Measurements from ENCODE around the gene PILRB.
"Not testable (repeated sequence)": the region's sequence is repeated elsewhere in the genome, so short reads cannot be mapped to it uniquely, and the experiment has no call there.

Gene PILRB

DNA sequence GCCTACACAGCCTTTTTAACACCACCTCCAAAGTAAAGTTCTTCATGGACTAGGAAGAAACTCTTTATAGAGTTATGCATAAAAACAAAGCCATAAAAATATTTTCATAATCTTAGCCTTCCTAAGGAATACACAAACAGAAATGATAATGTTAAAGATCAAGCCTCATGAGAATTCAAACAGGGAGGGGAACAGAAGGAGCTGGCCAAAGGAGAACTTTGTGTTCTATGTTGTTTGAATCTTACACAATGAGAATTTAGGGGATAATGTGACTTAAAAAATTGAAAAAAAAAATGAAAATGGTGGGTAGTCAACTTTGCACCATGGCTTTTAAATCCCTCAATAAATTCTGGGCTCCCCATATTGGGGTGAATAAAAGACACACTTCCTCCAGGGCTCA, 9.1 kb upstream of the PILRB start:
- no peak overlapping the region for H3K4me3 Mint-ChIP-seq
- H3K4me1 Mint-ChIP-seq (ENCODE audit: low read depth): peaks cover 34% of the 10 kb centered on the region
- no peak overlapping the region for H3K27ac Mint-ChIP-seq
- H3K9me3 Mint-ChIP-seq: no peaks in the 10 kb centered on the region
- H3K27me3 Mint-ChIP-seq (ENCODE audit: low read depth): no peaks in the 10 kb centered on the region
- peaks cover 45% of the 10 kb centered on the region for H3K36me3 Mint-ChIP-seq (ENCODE audit: low read depth)

DNA sequence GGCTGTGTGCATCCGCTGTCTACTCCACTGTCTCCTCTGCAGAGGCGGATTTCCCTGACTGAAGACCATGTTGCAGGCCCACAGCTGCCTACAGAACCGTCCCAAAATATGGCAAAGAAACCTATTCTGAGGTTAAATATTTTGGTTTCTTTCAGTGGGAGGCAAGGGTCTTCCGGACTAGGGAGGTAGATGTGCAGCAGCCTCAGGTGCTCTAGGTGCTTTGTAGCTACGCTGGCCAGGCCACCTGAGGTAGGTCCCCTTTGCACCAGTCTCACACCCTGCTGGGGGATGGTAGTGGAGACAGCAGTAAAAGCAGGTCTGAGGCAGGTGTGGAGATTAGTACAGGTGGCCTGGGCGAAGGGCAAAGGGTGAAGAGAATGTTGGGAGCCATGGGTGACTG, 8.2 kb upstream of the PILRB start:
- Mint-ChIP-seq H3K27ac (peak overlapping the region; percentile 47), H3K36me3 (ENCODE audit: low read depth) (peaks cover 44% of the 10 kb centered on the region), H3K27me3 (ENCODE audit: low read depth) (no peaks in the 10 kb centered on the region), H3K4me3 (no peak overlapping the region), H3K4me1 (ENCODE audit: low read depth) (peaks cover 26% of the 10 kb centered on the region), H3K9me3 (no peaks in the 10 kb centered on the region)

DNA sequence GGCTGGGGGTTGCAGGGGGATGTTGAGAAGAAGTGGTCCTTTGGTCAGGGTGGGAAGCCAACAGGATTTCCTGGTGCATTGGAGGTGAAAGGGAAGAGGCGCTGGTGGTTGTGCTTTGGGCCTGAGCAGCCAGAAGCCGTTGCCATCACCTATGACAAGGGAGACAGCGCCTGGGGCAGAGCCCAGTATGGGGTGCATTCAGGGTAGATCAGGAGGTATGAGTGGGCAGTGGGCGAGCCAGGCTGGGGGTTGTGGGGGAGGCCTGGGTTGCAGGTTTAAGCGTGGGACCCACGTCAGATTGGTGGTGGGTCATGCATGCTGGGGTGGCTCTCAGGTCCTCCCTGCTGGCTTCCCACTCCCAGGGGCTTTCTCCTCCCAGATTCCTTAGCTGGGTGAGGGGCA, 6.3 kb upstream of the PILRB start:
- Mint-ChIP-seq H3K27me3 (ENCODE audit: low read depth) (no peaks in the 10 kb centered on the region), H3K36me3 (ENCODE audit: low read depth) (peaks cover 47% of the 10 kb centered on the region), H3K9me3 (no peaks in the 10 kb centered on the region), H3K4me1 (ENCODE audit: low read depth) (peaks cover 17% of the 10 kb centered on the region), H3K4me3 (no peak overlapping the region), H3K27ac (peak overlapping the region; percentile 52)

DNA sequence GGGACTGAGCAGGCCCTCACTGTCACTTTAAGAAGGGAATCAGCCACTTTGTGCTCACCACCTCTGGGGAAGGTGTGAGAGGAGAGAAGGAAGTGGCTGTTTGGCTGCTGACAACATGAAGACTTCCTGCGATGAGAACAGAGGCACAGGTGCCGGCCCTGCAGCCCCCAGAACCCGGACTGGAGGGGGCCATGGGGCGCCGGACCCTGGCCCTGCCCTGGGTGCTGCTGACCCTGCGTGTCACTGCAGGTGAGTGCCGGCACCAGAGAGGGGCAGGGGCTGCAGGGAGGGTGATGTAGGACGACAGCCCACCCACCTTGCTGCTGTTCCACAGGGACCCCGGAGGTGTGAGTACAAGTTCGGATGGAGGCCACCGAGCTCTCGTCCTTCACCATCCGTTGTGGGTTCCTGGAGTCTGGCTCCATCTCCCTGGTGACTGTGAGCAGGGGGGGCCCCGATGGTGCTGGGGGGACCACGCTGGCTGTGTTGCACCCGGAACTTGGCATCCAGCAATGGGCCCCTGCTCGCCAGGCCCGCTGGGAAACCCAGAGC, 5.6 kb upstream of the PILRB start:
- not testable (repeated sequence) for H3K9me3 Mint-ChIP-seq; H3K27ac Mint-ChIP-seq; H3K4me3 Mint-ChIP-seq; H3K27me3 Mint-ChIP-seq (ENCODE audit: low read depth)
- Mint-ChIP-seq H3K4me1 (ENCODE audit: low read depth) (peaks cover 17% of the 10 kb centered on the region), H3K36me3 (ENCODE audit: low read depth) (peaks cover 46% of the 10 kb centered on the region)

DNA sequence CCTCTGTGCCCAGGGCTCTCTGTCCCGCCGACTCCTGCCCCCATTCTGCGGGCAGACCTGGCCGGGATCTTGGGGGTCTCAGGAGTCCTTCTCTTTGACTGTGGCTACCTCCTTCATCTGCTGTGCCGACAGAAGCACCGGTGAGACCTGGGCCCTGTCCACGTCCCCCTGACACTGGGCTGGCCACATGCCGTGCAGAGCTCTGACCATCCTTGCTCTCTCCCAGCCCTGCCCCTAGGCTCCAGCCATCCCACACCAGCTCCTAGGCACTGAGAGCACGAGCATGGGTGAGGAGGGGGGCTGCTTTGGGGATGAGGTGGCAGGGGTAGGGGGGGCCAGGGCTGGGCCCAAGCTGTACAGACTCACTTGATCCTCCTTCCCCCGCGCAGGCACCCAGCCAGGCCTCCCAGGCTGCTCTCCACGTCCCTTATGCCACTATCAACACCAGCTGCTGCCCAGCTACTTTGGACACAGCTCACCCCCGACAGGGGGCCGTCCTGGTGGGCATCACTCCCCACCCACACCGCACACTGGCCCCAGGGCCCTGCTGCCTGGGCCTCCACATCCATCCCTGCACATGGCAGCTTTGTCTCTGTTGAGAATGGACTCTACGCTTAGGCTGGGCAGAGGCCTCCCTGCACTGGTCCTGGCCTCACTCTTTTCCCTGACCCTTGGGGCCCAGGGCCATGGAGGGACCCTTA, 4.8 kb upstream of the PILRB start:
- no peaks in the 10 kb centered on the region for H3K9me3 Mint-ChIP-seq
- H3K4me3 Mint-ChIP-seq: peak overlapping the region; percentile 40
- H3K4me1 Mint-ChIP-seq (ENCODE audit: low read depth): peaks cover 17% of the 10 kb centered on the region
- H3K27ac Mint-ChIP-seq: peak overlapping the region; percentile 70
- H3K36me3 Mint-ChIP-seq (ENCODE audit: low read depth): peaks cover 44% of the 10 kb centered on the region
- H3K27me3 Mint-ChIP-seq (ENCODE audit: low read depth): no peaks in the 10 kb centered on the region

DNA sequence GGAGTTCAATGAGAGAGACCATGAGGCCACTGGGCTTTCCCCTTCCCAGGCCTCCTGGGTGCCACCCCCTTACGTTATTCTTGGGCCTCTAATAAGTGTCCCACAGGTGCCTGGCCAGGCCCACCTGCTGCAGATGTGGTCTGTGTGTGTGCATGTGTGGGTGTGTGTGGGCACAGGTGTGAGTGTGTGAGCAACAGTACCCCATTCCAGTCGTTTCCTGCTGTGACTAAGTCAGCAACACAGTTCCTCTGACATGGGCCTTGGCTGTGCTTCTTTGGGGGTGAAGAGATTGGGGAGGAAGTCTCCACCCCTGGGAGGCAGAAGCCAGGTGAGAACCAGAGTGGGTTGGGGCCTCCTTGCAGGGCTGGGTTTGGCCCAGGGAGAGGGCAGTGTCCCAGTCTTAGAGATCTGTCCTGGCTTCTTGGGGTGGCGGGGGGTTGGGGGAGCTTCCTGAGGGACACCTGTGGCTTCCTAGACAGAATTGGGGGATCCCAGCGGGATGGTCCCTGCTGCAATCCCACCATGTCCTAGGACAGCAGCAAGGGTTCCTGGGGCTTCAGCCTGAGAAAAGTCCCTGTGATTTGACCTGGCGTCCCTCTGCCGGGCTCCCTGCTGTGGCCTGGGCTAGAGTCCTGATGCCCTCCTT, 4.1 kb upstream of the PILRB start:
- peaks cover 17% of the 10 kb centered on the region for H3K4me1 Mint-ChIP-seq (ENCODE audit: low read depth)
- peaks cover 41% of the 10 kb centered on the region for H3K36me3 Mint-ChIP-seq (ENCODE audit: low read depth)
- H3K4me3 Mint-ChIP-seq: peak overlapping the region; percentile 34
- H3K27ac Mint-ChIP-seq: peak overlapping the region; percentile 70
- no peaks in the 10 kb centered on the region for H3K9me3 Mint-ChIP-seq
- H3K27me3 Mint-ChIP-seq (ENCODE audit: low read depth): no peaks in the 10 kb centered on the region

DNA sequence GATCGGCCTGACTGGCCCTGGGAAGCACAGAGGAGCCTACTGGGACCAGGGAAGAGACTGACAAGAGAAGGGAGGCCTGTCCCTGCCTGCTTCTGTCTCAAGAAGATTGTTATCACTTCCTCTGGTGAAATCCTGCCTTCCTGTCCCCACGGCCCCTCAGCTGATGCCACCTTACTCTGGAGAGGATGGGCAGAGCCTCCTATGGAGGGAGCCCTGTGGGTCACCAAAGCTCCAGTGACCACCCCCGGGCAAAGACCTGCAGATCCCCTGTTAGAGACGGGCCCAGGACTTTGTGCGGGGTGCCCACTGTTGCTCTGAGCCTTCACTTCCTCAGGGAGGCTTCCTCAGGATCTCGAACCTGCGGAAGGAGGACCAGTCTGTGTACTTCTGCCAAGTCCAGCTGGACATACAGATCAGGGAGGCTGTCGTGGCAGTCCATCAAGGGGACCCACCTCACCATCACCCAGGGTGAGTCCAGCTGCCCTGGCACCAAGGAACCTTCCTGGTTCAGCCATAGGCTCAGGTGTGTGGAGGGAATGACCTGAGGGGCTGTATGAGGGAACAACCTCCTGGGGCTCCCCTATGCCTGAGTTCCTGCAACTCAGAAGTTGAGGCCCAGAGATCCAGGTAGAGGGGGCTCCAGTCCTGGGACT, 1.4 kb upstream of the PILRB start:
- Mint-ChIP-seq H3K4me1 (ENCODE audit: low read depth) (peaks cover 8% of the 10 kb centered on the region), H3K27ac (no peak overlapping the region), H3K9me3 (no peaks in the 10 kb centered on the region), H3K36me3 (ENCODE audit: low read depth) (peaks cover 43% of the 10 kb centered on the region), H3K27me3 (ENCODE audit: low read depth) (no peaks in the 10 kb centered on the region), H3K4me3 (no peak overlapping the region)

DNA sequence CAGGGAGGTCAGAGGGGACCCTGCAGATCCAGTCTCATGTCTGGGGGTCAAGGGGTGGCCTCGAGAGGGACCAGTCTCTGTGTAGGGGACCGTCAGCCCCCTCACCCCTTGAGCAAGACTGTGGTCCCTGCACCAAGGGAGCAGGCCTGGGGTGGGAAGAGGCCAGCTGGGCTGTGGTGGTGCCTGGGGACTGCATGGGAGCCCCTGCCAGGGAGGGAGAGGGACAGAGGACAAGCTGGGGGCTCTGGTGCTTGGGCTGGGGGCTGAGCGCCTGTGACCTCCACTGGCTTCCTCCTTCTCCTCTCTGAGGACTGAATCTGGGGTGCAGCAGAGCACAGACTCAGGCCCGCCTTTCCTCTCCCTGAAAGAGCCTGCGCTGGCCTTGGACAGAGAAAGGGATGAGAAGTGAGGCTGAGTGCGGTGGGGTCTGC, 771 bp upstream of the PILRB start:
- Mint-ChIP-seq H3K4me3 (no peak overlapping the region), H3K4me1 (ENCODE audit: low read depth) (peaks cover 6% of the 10 kb centered on the region), H3K9me3 (no peaks in the 10 kb centered on the region), H3K36me3 (ENCODE audit: low read depth) (peaks cover 48% of the 10 kb centered on the region), H3K27ac (no peak overlapping the region), H3K27me3 (ENCODE audit: low read depth) (no peaks in the 10 kb centered on the region)

DNA sequence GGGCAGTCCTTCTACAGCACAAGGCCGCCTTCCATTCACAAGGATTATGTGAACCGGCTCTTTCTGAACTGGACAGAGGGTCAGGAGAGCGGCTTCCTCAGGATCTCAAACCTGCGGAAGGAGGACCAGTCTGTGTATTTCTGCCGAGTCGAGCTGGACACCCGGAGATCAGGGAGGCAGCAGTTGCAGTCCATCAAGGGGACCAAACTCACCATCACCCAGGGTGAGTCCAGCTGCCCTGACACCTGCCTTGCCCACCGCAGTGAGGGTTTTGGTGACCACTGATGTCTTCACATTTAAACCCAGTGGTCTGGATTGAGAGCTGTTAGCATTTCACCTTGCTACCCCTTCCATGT, 918 bp downstream of the PILRB start:
- Mint-ChIP-seq H3K36me3 (ENCODE audit: low read depth) (peaks cover 50% of the 10 kb centered on the region), H3K27ac (no peak overlapping the region), H3K4me1 (ENCODE audit: low read depth) (no peaks in the 10 kb centered on the region), H3K4me3 (no peak overlapping the region), H3K27me3 (ENCODE audit: low read depth) (no peaks in the 10 kb centered on the region), H3K9me3 (no peaks in the 10 kb centered on the region)

DNA sequence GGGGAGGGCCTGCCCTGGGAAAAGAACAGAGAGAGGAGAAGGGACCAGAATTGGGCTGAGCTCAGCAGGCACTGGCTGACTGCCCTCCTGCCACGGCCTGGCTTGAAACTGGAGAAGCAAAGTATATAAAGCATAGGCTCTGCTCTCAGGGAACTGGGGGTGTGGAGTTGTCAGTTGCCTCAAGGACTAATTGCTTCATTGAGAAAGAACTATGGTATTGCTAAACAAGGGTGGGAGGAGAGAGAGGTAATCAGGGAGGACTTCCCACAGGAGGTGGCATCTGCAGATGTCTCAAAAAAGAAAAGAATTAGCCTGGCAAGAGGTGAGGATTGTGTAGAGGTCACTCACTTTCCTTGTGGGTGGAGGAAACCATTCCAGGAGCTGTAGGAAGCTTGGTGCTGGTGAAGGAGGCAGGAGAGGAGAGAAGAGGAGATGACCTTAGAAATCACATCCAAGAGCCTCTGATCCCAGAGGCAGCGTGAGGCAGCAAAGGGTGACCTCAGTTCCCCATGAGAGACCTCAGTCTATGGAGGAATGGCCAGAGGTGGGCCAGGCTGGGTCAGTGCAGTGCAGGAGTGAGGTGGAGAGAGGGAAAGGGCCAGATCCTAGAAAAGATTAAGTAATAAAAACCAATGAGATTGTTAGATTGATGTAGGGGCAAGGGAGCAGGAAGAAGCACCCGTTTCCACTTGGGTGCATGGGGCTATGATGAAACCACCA, 2.4 kb downstream of the PILRB start:
- no peaks in the 10 kb centered on the region for H3K27me3 Mint-ChIP-seq (ENCODE audit: low read depth)
- peaks cover 9% of the 10 kb centered on the region for H3K4me1 Mint-ChIP-seq (ENCODE audit: low read depth)
- peaks cover 55% of the 10 kb centered on the region for H3K36me3 Mint-ChIP-seq (ENCODE audit: low read depth)
- H3K27ac Mint-ChIP-seq: no peak overlapping the region
- H3K9me3 Mint-ChIP-seq: no peaks in the 10 kb centered on the region
- H3K4me3 Mint-ChIP-seq: no peak overlapping the region

DNA sequence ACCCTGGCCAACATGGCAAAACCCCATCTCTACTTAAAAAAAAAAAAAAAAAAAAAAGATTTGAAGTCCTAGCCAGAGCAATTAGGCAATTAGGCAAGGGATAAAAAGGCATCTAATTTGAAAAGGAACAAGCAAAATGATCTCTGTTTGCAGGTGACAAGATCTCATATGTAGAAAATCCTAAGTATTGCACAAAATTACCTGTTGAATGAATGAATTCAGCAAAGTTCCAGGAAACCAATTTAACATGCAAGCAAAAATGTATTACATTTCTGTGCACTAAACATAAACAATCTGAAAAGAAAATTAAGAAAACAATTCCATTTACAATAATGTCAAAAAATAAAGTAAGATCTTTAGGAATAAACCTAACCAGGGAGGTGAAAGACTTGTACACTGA, 5.2 kb downstream of the PILRB start:
- Mint-ChIP-seq H3K4me1 (ENCODE audit: low read depth) (peaks cover 21% of the 10 kb centered on the region), H3K36me3 (ENCODE audit: low read depth) (peaks cover 50% of the 10 kb centered on the region), H3K9me3 (no peaks in the 10 kb centered on the region), H3K27ac (no peak overlapping the region), H3K27me3 (ENCODE audit: low read depth) (no peaks in the 10 kb centered on the region), H3K4me3 (no peak overlapping the region)

DNA sequence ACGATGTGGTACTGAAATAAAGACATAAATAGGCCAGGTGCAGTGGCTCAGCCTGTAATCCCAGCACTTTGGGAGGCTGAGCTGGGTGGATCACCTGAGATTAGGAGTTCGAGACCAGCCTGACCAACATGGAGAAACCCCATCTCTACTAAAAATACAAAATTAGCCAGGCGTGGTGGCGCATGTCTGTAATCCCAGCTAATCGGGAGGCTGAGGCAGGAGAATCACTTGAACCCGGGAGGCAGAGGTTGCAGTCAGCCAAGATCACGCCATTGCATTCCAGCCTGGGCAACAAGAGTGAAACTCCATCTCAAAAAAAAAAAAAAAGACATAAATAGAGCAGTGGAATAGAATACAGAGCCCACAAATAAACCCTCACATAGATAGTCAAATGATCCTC, 5.9 kb downstream of the PILRB start:
- H3K27ac Mint-ChIP-seq; H3K9me3 Mint-ChIP-seq; H3K27me3 Mint-ChIP-seq (ENCODE audit: low read depth); H3K4me3 Mint-ChIP-seq: not testable (repeated sequence)
- Mint-ChIP-seq H3K4me1 (ENCODE audit: low read depth) (peaks cover 21% of the 10 kb centered on the region), H3K36me3 (ENCODE audit: low read depth) (peaks cover 50% of the 10 kb centered on the region)

DNA sequence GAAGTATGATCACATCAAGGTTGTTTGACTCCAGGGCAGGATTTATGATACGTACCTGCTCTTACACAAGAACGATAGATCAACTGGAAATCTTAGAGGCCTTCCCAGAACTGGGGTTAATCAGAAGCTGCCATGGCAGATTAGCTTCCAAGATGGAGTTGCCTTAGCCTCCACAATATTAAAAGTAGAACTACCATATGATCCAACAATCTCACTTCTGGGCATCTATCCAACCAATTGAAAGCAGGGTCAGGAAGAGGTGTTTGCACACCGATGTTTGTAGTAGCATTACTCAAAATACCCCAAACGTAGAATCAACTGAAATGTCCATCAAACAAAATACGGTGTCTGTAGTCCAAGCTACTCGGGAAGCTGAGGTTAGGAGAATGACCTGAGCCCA, 6.6 kb downstream of the PILRB start:
- peak overlapping the region; percentile 62 for H3K27ac Mint-ChIP-seq
- peaks cover 46% of the 10 kb centered on the region for H3K36me3 Mint-ChIP-seq (ENCODE audit: low read depth)
- H3K4me3 Mint-ChIP-seq: no peak overlapping the region
- no peaks in the 10 kb centered on the region for H3K27me3 Mint-ChIP-seq (ENCODE audit: low read depth)
- no peaks in the 10 kb centered on the region for H3K9me3 Mint-ChIP-seq
- peaks cover 21% of the 10 kb centered on the region for H3K4me1 Mint-ChIP-seq (ENCODE audit: low read depth)

DNA sequence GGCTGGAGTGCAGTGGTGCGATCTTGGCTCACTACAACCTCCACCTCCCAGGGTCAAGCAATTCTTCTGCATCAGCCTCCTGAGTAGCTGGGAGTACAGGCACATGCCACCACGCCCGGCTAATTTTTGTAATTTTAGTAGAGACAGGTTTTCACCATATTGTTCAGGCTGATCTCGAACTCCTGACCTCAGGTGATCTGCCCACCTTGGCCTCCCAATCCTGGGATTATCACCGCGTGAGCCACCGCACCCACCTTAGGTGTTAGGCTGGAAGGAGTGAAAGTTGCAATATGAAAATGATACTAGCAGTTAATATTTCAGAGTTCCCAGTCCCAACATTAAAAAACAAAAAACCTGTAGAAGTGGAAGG, 8.1 kb downstream of the PILRB start:
- Mint-ChIP-seq H3K36me3 (ENCODE audit: low read depth) (peaks cover 37% of the 10 kb centered on the region), H3K4me1 (ENCODE audit: low read depth) (peaks cover 21% of the 10 kb centered on the region), H3K27ac (peak overlapping the region; percentile 91)
- not testable (repeated sequence) for H3K27me3 Mint-ChIP-seq (ENCODE audit: low read depth); H3K4me3 Mint-ChIP-seq; H3K9me3 Mint-ChIP-seq

Measured in T-helper 1 cell treated with Interleukin-12 subunit alpha and Interleukin-12 subunit beta and Interleukin-4 antibody, amounts not matched to agents 30 μg/mL and 1 μg/mL, for 36 hours (primary cell).